Measurements from ENCODE around the gene IZUMO1R.
"Not testable (repeated sequence)": the region's sequence is repeated elsewhere in the genome, so short reads cannot be mapped to it uniquely, and the experiment has no call there.

Gene IZUMO1R

DNA sequence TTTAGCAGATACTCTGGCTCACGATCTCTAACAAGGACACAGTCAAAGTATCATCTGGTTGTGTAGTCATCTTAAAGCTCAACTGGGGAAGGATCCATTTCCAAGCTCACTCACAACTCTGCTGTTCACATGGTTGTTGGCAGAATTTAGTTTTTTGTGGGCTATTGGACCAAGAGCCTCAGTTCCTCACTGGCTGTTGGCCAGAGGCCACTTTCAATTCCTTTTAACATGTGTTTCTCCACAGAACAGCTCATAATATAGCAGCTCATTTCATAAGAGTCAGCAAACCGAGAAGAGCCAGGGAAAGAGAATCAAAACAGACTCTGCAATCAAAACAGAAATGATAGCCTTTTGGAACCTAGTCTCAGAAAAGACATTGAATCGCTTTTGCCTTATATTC is 22.6 kb downstream of the IZUMO1R start:
- DNase-seq (ENCODE audit: low read depth in 3 of 3), result no peak

DNA sequence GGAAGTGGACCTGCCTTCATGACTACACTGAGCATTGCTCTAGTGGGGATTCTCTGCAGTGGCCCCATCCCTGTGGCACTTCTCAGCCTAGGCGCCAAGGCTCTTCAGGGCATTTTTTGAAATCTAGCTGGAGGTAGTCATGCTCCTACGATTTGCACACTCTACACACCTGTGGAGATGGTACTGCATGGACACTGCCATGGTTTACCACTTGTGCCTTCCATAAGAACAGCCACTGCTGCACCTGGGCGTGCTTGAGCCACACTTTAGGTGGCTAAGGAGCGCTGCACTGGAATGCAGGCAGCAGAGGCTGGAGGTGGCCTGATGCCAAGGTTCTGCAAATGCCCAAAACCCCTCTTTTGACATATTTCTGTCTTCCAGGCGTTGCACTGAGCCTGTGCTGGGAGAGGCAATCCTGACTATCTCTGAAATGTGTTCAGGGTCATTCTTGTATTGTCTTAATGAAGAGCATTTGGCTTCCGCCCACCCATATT is 24.3 kb downstream of the IZUMO1R start:
- no peak for DNase-seq (ENCODE audit: low read depth in 3 of 3)

DNA sequence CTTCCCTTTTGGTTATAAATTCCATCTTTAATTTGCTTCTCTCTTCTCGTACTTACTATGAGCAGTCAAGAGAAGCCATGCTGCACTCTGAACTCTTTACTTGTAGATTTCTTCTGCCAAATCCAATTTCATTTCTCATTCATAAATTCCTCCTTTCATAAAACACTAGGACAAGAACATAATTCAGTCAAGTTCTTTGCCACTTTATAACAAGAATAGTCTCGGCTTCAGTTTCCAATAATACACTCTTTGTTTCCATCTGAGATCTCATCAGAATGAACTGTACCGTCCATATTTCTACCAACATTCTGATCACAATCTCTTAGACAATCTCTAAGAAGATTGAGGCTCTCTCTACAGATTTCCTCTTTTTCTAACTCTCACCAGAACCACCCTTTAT is 25.1 kb downstream of the IZUMO1R start:
- no peak for DNase-seq (ENCODE audit: low read depth in 3 of 3)

DNA sequence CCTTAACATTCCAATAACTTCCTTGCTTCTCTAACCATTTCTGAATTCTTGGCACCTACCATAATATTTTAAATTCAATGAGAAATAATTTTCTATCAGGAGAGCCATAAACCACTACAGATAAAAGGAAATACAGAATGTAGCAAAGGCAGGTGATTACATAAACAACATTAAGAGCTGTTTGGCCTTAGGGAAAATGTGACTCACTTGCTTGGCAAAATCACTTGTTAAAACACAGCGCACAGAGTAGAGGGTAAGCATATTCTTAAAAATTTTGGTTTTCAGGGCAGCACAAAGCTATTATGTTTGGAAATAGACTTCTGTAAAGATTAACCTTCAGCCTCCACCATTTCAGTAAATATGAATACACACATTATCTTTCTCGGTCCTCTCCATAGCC is 26.4 kb downstream of the IZUMO1R start:
- DNase-seq (ENCODE audit: low read depth in 3 of 3), result no peak

DNA sequence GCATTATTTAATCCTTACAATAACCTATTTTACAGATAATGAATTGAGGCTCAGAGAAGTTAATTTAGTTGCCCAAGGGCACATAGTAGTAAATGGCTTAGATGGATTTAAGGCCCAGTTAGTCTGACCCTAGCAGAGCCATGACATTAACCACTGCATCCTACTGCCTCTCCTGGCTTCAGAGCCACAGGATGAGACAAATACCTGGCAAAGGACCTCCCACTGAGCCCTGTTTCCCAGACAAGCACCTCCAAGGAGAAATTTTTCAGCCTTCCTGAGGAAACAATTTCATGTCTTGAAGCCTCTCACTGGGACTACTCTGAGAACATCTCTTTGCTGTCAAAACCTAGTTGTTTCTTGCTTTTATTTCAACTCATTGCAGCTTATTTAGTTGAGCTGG is 28.4 kb downstream of the IZUMO1R start:
- DNase-seq (ENCODE audit: low read depth in 3 of 3), result no peak

DNA sequence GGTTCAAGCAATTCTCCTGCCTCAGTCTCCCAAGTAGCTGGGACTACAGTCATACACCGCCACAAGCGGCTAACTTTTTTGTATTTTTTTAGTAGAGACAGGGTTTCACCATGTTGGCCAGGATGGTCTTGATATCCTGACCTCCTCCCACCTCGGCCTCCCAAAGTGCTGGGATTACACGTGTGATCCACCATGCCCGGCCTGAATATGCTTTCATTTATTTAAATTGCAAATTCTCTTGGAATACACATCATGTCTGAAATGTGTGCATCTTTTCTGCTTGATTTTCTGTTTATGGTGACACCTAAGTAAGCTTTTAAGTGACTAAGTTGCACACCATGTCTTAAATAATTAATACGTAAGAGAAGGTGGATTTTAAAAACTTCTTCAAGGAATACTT is 31.7 kb downstream of the IZUMO1R start:
- DNase-seq (ENCODE audit: low read depth in 3 of 3), result no peak

DNA sequence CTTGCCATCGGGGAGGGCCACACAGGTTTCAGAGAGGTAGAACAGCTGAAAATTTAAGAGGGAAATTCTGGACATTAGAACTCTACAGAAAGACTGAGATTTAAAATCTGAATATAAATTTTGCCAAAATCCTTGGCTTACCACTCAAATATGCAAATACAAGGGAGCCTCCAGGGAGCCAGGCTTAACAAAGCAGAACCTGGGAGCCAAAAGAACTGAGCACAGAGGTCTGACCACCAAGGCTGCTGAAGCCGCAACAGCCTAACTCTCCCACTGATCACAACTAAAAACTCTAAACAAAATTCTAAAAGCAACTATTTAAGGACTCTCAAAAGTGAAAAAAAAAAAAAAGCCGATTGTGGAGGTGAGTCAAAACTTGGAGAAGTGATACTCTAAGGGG is 34.3 kb downstream of the IZUMO1R start:
- no peak for DNase-seq (ENCODE audit: low read depth in 3 of 3)

DNA sequence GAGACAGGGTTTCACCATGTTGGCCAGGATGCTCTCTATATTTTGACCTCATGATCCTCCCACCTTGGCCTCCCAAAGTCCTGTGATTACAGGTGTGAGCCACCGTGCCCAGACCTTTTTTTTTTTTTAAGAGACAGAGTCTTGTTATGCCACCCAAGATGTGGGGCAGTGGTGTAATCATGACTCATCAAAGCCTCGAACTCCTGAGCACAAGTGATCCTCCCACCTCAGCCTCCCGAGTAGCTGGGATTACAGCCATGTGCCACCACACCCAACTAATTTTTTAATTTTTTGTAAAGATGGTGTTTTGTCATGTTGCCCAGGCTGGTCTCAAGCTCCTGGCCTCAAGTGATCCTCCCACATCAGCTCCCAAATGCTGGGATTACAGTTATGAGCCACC is 37.9 kb downstream of the IZUMO1R start:
- DNase-seq (ENCODE audit: low read depth in 3 of 3), result no peak

DNA sequence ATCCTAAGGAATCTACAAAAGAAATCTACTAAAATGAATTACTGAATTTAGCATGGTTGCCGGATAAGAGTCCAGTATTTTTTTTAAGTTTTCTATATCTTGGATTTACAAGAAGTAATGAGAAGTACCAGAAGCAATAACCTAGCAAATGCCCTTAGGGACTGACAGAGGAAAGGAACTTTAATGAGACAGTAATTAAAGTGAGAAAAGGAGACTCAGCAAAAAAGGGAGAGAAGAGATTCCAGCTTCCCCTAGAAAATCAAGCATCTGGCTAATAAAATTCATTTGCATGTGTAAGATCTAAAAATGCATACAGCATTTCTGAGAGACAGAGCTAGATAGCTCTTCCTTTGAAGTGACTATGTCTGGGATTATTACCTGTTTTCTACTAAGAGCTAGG is 39.1 kb downstream of the IZUMO1R start:
- DNase-seq (ENCODE audit: low read depth in 3 of 3), result no peak

DNA sequence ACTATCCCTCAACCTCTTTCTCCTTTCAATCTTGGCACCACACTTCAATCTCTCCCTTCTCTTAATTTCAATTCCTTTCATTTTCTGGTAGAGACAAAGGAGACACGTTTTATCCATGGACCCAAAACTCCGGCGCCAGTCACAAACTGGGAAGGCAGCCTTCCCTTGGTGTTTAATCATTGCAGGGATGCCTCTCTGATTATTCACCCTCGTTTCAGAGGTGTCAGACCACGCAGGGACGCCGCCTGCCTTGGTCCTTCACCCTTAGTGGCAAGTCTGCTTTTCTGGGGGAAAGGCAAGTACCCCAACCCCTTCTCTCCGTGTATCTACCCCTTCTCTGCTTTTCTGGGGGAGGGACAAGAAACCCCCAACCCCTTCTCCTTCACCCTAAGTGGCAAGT is 41.9 kb downstream of the IZUMO1R start:
- DNase-seq (ENCODE audit: low read depth in 3 of 3), result not testable (repeated sequence)

DNA sequence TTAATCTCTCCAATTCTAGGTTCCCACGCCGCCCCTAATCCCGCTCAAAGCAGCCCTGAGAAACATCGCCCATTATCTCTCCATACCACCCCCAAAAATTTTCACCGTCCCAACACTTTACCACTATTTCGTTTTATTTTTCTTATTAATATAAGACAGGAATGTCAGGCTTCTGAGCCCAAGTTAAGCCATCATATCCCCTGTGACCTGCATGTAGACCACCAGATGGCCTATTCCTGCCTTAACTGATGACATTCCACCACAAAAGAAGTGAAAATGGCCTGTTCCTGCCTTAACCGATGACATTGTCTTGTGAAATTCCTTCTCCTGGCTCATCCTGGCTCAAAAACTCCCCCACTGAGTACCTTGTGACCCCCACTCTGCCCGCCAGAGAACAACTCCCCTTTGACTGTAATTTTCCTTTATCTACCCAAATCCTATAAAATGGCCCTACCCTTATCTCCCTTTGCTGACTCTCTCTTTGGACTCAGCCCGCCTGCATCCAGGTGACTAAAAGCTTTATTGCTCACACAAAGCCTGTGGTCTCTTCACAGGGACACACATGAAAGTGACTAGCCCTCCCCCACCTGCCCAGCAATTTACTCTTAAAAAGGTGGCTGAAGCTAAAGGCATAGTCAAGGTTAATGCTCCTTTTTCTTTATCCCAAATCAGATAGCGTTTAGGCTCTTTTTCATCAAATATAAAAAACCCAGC is 46.6 kb downstream of the IZUMO1R start:
- not testable (repeated sequence) for DNase-seq (ENCODE audit: low read depth in 3 of 3)

Data from stimulated activated CD4-positive, alpha-beta T cell treated with anti-CD3 and anti-CD28 coated beads, TNF-alpha, amount 100 ng/mL, for 4 hours (primary cell).